Gastroesophageal sphincter (tissue), 4 donors: ENCODE results near the gene MEG3. TPM values are rescaled to one million over a fixed set of nuclear protein-coding genes. Genes with fewer than 3 reads are reported as not detected.

Source experiments
- ATAC-seq: fragments of 150-250 bp; one replicate; pipeline ENCODE4 v1.9.1; 2016; ENCODE audit warnings: mild to moderate bottlenecking, moderate library complexity
- H3K27ac ChIP-seq, 4 donors: fragments of 200-600 bp; sonication (generic) in 3 of 4; 1 replicate in 3 of 4; 2 replicates in 1 of 4; pipeline ENCODE4 v1.5.1; 2016 to 2019
- H3K27me3 ChIP-seq: fragments of 200-600 bp; sonication (generic); one replicate; pipeline ENCODE4 v1.5.1; 2019
- H3K36me3 ChIP-seq, 2 donors: fragments of 200-600 bp; sonication (generic); one replicate each; pipeline ENCODE4 v1.5.1; 2019; ENCODE audit warnings: control low read depth in 1 of 2
- H3K4me1 ChIP-seq, 3 donors: fragments of 200-600 bp; sonication (generic); 1 replicate in 2 of 3; 2 replicates in 1 of 3; pipeline ENCODE4 v1.5.1; 2016 to 2019; ENCODE audit warnings: control low read depth in 2 of 3
- H3K4me3 ChIP-seq, 2 donors: fragments of 200-600 bp; sonication (generic); one replicate each; pipeline ENCODE4 v1.5.1; 2019; ENCODE audit warnings: mild to moderate bottlenecking in 1 of 2, moderate library complexity in 1 of 2
- H3K9me3 ChIP-seq, 3 donors: fragments of 200-600 bp; sonication (generic); one replicate each; pipeline ENCODE4 v1.5.1; 2017 to 2019; ENCODE audit warnings: control low read depth in 2 of 3
- EP300 ChIP-seq: sonication (generic); formaldehyde crosslinking; IDR thresholded peaks from one replicate; pipeline ENCODE4 v1.6.1; 2017; ENCODE audit warnings: antibody characterized with exemption, mild to moderate bottlenecking
- POLR2A ChIP-seq, 2 donors: fragments of 450-650 bp; IDR thresholded peaks; one replicate each; pipeline ENCODE4 v1.6.1; 2017; ENCODE audit warnings: antibody characterized with exemption in 2 of 2, mild to moderate bottlenecking in 2 of 2, moderate library complexity in 1 of 2
- POLR2AphosphoS5 ChIP-seq: sonication (generic); formaldehyde crosslinking; IDR thresholded peaks from one replicate; pipeline ENCODE4 v1.6.1; 2017; ENCODE audit warnings: antibody characterized with exemption
- WGBS, 2 donors: methylation state at CpG; one replicate each; pipeline ENCODE4 v1.1.5; 2018; ENCODE audit warnings: low coverage in 1 of 2; 5-methylcytosine and 5-hydroxymethylcytosine counted together
- total RNA-seq, 4 donors: library from RNA; depleted of rRNA; stranded (reverse); fragments of >200 nt; gene quantifications; one replicate each; pipeline ENCODE4 v1.1.0, GENCODE V29; 2016
- TF ChIP-seq, protein P1 (sequence below), 4 experiments: fragments of 200-600 bp in 2 of 4; fragments of 450-650 bp in 2 of 4; sonication (generic) in 1 of 4; IDR thresholded peaks; one replicate each; pipeline ENCODE4 v1.5.1; 2017 to 2019; ENCODE audit warnings: antibody characterized with exemption in 4 of 4, mild to moderate bottlenecking in 2 of 4, moderate library complexity in 2 of 4

The MEG3 gene
- total RNA-seq, 4 donors from 2014 or later, result 7.5 to 59.0 (median 36.7) TPM

DNA sequence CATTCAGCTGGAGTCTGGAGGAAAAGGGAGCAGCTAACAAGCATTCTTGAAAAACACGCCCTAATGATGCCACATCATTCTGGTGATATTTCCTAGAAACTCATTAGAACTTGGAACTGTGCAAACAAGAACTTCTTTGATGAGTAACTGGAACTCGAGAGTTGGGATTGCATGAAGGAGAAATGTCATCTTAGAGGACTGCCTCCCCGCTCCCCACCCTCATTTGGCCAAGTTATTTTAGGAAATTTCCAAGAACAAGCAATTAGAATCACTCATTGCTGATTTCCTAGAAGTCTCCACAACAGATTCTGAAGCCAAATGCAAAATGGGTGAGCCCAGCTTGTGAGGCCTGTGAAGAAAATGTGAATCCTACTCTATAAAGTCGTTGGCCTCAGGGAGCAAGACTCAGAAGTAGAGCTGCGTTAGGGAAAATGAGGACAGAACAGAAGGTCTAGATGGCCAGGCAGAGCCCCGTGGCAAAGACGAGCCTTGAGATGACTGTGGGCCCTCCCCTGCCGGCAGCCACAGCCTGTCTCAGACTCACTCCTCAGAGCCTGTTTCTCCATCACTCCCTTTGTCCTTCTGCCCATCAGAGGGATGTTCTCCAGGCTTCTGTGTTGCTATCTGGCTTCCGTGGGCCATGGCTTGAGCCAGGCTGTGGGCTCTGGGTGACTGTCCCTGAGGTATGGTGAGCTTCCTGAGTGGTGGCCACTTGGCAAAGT, 39.2 kb downstream of the MEG3 start:
- ATAC-seq, result peak; percentile 58
- Histone ChIP-seq H3K36me3 (no peaks in the 10 kb centered on the region), H3K9me3 (no peaks in the 10 kb centered on the region), H3K27ac (no peak overlapping the region), H3K4me1 (no peaks in the 10 kb centered on the region), H3K4me3 (no peak overlapping the region), H3K27me3 (peaks cover 6% of the 10 kb centered on the region)
- TF ChIP-seq POLR2A (IDR thresholded peaks at IDR 0.05) (no peak), EP300 (no peak), POLR2AphosphoS5 (no peak)
- TF ChIP-seq, protein P1, sequence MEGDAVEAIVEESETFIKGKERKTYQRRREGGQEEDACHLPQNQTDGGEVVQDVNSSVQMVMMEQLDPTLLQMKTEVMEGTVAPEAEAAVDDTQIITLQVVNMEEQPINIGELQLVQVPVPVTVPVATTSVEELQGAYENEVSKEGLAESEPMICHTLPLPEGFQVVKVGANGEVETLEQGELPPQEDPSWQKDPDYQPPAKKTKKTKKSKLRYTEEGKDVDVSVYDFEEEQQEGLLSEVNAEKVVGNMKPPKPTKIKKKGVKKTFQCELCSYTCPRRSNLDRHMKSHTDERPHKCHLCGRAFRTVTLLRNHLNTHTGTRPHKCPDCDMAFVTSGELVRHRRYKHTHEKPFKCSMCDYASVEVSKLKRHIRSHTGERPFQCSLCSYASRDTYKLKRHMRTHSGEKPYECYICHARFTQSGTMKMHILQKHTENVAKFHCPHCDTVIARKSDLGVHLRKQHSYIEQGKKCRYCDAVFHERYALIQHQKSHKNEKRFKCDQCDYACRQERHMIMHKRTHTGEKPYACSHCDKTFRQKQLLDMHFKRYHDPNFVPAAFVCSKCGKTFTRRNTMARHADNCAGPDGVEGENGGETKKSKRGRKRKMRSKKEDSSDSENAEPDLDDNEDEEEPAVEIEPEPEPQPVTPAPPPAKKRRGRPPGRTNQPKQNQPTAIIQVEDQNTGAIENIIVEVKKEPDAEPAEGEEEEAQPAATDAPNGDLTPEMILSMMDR (IDR thresholded peaks at IDR 0.05), result no peak
- 40% methylated on average over 2 to 8 of the region's 9 CpGs for WGBS, 2 donors

DNA sequence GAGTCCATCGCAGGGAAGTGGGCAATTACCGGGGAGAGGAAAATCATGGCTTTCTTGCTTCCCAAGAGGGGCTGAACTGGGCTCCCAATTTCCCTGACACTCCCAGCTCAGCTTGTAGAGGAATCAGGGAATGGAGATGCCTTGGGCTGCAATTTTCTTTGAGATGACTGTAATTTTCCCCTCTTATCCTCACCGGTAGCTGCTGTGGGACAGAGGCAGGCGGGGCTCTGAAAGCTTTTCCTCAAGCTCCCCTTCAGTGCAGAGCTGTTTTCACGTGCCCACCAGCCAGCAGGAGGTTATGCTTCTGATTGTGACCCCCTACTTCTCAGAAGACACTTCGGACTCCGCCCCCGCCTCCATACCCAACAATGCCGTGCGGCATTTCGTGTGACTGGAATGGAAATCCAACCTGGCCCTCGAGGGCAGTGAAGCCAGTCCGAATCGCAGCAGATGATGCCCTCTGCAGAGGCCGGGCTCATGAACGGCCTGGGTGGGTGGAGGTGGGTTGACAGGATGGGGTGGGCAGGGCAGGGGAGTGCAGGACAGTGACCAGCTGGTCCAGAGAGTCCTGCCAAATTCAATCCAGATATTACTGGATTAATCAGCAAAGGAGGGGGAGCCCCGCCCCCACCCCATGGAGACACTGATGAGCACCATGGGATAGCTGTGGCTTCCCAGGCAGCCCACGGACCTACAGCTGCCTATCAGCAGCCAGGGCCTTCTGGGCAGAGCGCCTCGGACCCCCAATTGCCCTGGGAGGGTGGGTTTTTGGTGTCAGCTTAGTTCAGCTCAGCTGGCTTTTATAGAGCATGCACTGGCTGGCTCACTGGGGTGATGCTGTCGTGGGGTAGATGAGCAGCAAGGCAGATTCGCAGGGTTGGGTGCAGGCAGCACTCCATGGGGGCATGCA, 40.0 kb downstream of the MEG3 start:
- Histone ChIP-seq H3K9me3 (no peaks in the 10 kb centered on the region), H3K4me3 (no peak overlapping the region), H3K27ac (no peak overlapping the region), H3K4me1 (no peaks in the 10 kb centered on the region), H3K27me3 (no peaks in the 10 kb centered on the region), H3K36me3 (no peaks in the 10 kb centered on the region)
- TF ChIP-seq, protein P1 (IDR thresholded peaks at IDR 0.05), result no peak
- TF ChIP-seq EP300, result no peak
- no peak for TF ChIP-seq POLR2AphosphoS5
- TF ChIP-seq POLR2A (IDR thresholded peaks at IDR 0.05), result no peak
- no peak for ATAC-seq
- 80 to 100% methylated on average over 2 to 3 of the region's 22 CpGs for WGBS, 2 donors

DNA sequence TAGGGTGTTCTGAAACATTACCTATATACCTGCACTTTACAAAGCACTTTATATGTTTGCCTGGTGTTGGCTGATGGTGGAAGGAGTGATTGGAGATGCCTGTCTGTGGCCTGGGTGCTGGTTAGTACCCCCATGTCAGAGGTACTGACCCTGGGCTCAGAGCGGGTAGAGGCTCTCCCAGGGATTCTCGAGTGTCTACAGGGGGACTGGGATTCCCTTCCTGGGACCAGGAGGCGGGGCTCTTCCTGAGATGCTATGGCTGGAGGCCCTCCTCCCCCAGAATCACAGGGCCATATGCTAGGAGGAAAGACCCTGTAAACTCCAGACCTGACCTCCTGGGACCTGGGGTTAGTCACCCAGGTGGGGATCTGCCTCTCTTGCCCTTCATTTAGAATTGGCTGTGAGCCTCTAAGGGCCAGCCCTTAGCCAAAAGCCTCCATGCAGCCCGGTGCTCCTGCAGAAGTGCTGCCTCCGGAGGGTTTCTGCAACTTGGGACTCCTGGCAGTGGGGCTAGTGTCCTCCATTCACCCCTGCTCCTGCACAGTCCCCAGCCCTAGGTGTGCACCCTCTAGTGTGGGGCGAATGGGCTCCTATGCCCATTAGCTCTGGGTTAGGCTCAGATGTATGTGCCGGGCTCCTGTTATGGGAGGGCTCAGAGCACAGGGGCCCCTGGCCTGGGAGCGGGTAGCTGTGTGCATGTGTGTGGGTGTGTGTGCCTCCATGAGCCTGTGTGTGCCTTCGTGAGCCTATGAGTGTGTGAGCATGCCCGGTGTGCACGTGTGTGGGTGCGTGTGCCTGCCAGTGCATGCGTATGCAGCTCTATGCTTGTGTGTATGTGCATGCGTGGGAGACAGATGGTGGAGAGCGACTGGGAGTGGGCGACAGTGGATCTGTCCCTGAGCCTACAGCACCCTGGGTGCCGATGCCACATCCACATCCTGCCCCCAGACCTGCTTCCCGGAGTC, 41.0 kb downstream of the MEG3 start:
- Histone ChIP-seq H3K9me3 (no peaks in the 10 kb centered on the region), H3K36me3 (no peaks in the 10 kb centered on the region), H3K4me1 (no peaks in the 10 kb centered on the region), H3K27me3 (no peaks in the 10 kb centered on the region), H3K4me3 (no peak overlapping the region), H3K27ac (no peak overlapping the region)
- no peak for ATAC-seq
- TF ChIP-seq EP300, result no peak
- 80 to 88% methylated on average over 1 to 6 of the region's 18 CpGs for WGBS, 2 donors

DNA sequence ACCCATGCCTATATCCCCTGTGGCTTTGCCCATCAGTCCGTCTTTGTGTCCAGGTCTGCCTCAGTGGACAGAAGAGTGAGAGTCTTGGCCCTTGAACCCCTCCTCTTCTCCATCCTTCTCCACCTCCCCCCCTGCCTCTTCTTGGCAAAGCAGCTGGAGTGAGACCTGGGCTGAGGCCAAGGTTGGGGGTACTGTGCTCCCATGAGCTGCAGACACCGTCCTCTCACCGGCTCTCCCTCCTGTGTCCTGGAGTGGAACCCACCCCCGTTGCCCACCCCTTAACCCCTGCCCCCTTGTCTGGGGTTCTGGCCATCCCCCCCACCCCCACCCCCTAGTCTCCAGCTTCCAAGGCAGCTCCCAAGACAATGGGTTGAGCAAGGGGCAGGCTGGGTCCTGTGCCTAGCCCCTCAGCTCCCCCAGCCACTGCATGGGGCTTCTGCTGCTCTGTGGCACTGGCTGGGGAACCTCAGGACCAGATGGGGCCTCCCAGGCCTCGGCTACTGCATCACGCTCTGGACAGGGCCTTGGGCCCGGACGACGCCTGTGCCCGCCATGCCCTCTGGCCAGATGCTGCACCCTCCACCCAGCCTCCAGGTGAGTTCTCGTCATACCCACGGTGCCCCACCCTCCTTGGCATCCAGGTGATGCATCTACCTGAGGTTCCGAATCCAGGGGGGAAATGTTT, 41.9 kb downstream of the MEG3 start:
- H3K27ac ChIP-seq, result no peak overlapping the region

More for the DNA sequence above, 41.9 kb downstream of the MEG3 start:
- no peak for TF ChIP-seq POLR2A (IDR thresholded peaks at IDR 0.05)
- TF ChIP-seq, protein P1 (IDR thresholded peaks at IDR 0.05), result no peak
- no peak for TF ChIP-seq EP300
- TF ChIP-seq POLR2AphosphoS5, result no peak
- Histone ChIP-seq H3K4me3 (no peak overlapping the region), H3K4me1 (no peaks in the 10 kb centered on the region), H3K27me3 (no peaks in the 10 kb centered on the region), H3K36me3 (no peaks in the 10 kb centered on the region), H3K9me3 (no peaks in the 10 kb centered on the region)
- ATAC-seq, result no peak
- WGBS, 2 donors, result 93% methylated on average over 7 of the region's 13 CpGs; no CpG with 5 or more reads in 1 of the 2 donors
